ENCODE measurements around the gene C10orf67. TPM values are rescaled to one million over a fixed set of nuclear protein-coding genes. Genes with fewer than 3 reads are reported as not detected.

Gene C10orf67
- total RNA-seq, 1 experiment from 2014 or later, result 0.21 TPM

GRCh38 chr10:23343591-23344240, 881 bp downstream of the C10orf67 start:
- ChIA-PET POLR2A (interaction anchor here (1.0 to 3.8 kb wide), 4 partner anchors 11 to 95 kb away, joined by 4 to 33 read pairs (median 8); partner anchors contain the start of gene OTUD1), CTCF (interaction anchor here (0.6 to 2.8 kb wide), 6 partner anchors 8 to 38 kb away, joined by 3 to 7 read pairs (median 4); no protein-coding TSS in a partner anchor)
- peaks cover 25% of the 10 kb centered on the region for H3K4me1 Mint-ChIP-seq (ENCODE audit: insufficient read depth, unreplicated experiment)
- no peak for DNase-seq (ENCODE audit: unreplicated experiment)
- H3K27me3 Mint-ChIP-seq (ENCODE audit: insufficient read depth, unreplicated experiment), result no peaks in the 10 kb centered on the region
- H3K27ac Mint-ChIP-seq (ENCODE audit: low read depth, unreplicated experiment), result no peak overlapping the region
- BruUV-seq (replicated peaks), result no TSS peak
- no peak for TF ChIP-seq CTCF (IDR thresholded peaks at IDR 0.05; ENCODE audit: unreplicated experiment)
- intact Hi-C loops (cut with micrococcal nuclease), result no loop called here
- H3K36me3 Mint-ChIP-seq (ENCODE audit: insufficient read depth, unreplicated experiment), result no peaks in the 10 kb centered on the region
- peaks cover 5% of the 10 kb centered on the region for H3K9me3 Mint-ChIP-seq (ENCODE audit: unreplicated experiment)
- no peak overlapping the region for H3K4me3 Mint-ChIP-seq (ENCODE audit: unreplicated experiment)

- Mint-ChIP-seq H3K27me3 (ENCODE audit: insufficient read depth, unreplicated experiment) (no peaks in the 10 kb centered on the region), H3K9me3 (ENCODE audit: unreplicated experiment) (peaks cover 5% of the 10 kb centered on the region), H3K4me1 (ENCODE audit: insufficient read depth, unreplicated experiment) (peaks cover 31% of the 10 kb centered on the region), H3K36me3 (ENCODE audit: insufficient read depth, unreplicated experiment) (no peaks in the 10 kb centered on the region), H3K27ac (ENCODE audit: low read depth, unreplicated experiment) (peak overlapping the region; percentile 9), H3K4me3 (ENCODE audit: unreplicated experiment) (no peak overlapping the region)
- ChIA-PET POLR2A (interaction anchor here (0.8 to 1.4 kb wide), 2 partner anchors 10 to 99 kb away, joined by 3 to 5 read pairs; no protein-coding TSS in a partner anchor), CTCF (interaction anchor here (0.7 to 1.2 kb wide), 4 partner anchors 9 to 96 kb away, joined by 3 to 5 read pairs (median 4); no protein-coding TSS in a partner anchor)
- DNase-seq (ENCODE audit: unreplicated experiment), result no peak
- BruUV-seq (replicated peaks), result no TSS peak
- intact Hi-C loops (cut with micrococcal nuclease), result no loop called here
- TF ChIP-seq CTCF (IDR thresholded peaks at IDR 0.05; ENCODE audit: unreplicated experiment), result no peak
These were observed 2.2 kb downstream of the C10orf67 start for GRCh38 chr10:23342213-23342884.

GRCh38 chr10:23341004-23341403, 3.6 kb downstream of the C10orf67 start:
- no TSS peak for BruUV-seq (replicated peaks)
- Mint-ChIP-seq H3K27ac (ENCODE audit: low read depth, unreplicated experiment) (no peak overlapping the region), H3K4me1 (ENCODE audit: insufficient read depth, unreplicated experiment) (peaks cover 31% of the 10 kb centered on the region), H3K4me3 (ENCODE audit: unreplicated experiment) (no peak overlapping the region), H3K27me3 (ENCODE audit: insufficient read depth, unreplicated experiment) (no peaks in the 10 kb centered on the region), H3K36me3 (ENCODE audit: insufficient read depth, unreplicated experiment) (no peaks in the 10 kb centered on the region), H3K9me3 (ENCODE audit: unreplicated experiment) (peaks cover 5% of the 10 kb centered on the region)
- ChIA-PET POLR2A (interaction anchor here (1.2 to 1.4 kb wide), 2 partner anchors 12 to 100 kb away, joined by 3 read pairs; no protein-coding TSS in a partner anchor), CTCF (no interaction called here)
- intact Hi-C loops (cut with micrococcal nuclease), result no loop called here
- no peak for TF ChIP-seq CTCF (IDR thresholded peaks at IDR 0.05; ENCODE audit: unreplicated experiment)
- no peak for DNase-seq (ENCODE audit: unreplicated experiment)

GRCh38 chr10:23340354-23340753, 4.2 kb downstream of the C10orf67 start:
- peaks cover 31% of the 10 kb centered on the region for H3K4me1 Mint-ChIP-seq (ENCODE audit: insufficient read depth, unreplicated experiment)
- intact Hi-C loops (cut with micrococcal nuclease), result no loop called here
- H3K27ac Mint-ChIP-seq (ENCODE audit: low read depth, unreplicated experiment), result no peak overlapping the region
- H3K9me3 Mint-ChIP-seq (ENCODE audit: unreplicated experiment), result peaks cover 5% of the 10 kb centered on the region
- no peaks in the 10 kb centered on the region for H3K36me3 Mint-ChIP-seq (ENCODE audit: insufficient read depth, unreplicated experiment)
- ChIA-PET CTCF (interaction anchor here (0.7 kb wide), 1 partner anchor 36 kb away, joined by 3 read pairs; no protein-coding TSS in a partner anchor), POLR2A (interaction anchor here (0.8 to 1.4 kb wide), 3 partner anchors 8 to 101 kb away, joined by 3 read pairs; no protein-coding TSS in a partner anchor)
- no peak for TF ChIP-seq CTCF (IDR thresholded peaks at IDR 0.05; ENCODE audit: unreplicated experiment)
- no peak for DNase-seq (ENCODE audit: unreplicated experiment)
- H3K4me3 Mint-ChIP-seq (ENCODE audit: unreplicated experiment), result no peak overlapping the region
- no TSS peak for BruUV-seq (replicated peaks)
- H3K27me3 Mint-ChIP-seq (ENCODE audit: insufficient read depth, unreplicated experiment), result no peaks in the 10 kb centered on the region
